Kidney epithelial cell (primary cell): Measurements from ENCODE around the gene TCF21. TPM values are rescaled to one million over a fixed set of nuclear protein-coding genes. Genes with fewer than 3 reads are reported as not detected.

ENCODE experiments used
- DNase-seq: peaks from one replicate; pipeline ENCODE4 v3.0.0-alpha.2; 2010; ENCODE audit warnings: low read depth
- H3K27me3 ChIP-seq: 2 replicates; pipeline ENCODE4 v1.6.0; 2011; ENCODE audit warnings: low read length; ENCODE audit not compliant: control insufficient read depth, insufficient read depth
- H3K36me3 ChIP-seq: 2 replicates; pipeline ENCODE4 v1.5.1; 2011; ENCODE audit warnings: low read length; ENCODE audit not compliant: control insufficient read depth, insufficient read depth
- H3K4me3 ChIP-seq: 2 replicates; pipeline ENCODE4 v1.5.1; 2011; ENCODE audit warnings: low read depth, mild to moderate bottlenecking, control low read depth, low read length
- CTCF ChIP-seq: IDR thresholded peaks from 2 replicates; pipeline ENCODE4 v1.5.1; 2011; ENCODE audit warnings: mild to moderate bottlenecking, moderate library complexity, low read length, control low read depth, inconsistent platforms; ENCODE audit not compliant: insufficient read depth, poor library complexity, severe bottlenecking
- total RNA-seq: library from RNA; depleted of rRNA; stranded (reverse); fragments of >200 nt; gene quantifications from 2 replicates; pipeline ENCODE4 v1.2.3, GENCODE V29; 2015

Gene TCF21
- total RNA-seq, 1 donor from 2014 or later: 0.33 TPM

- DNase-seq: no peak
- no peaks in the 10 kb centered on the region for H3K36me3 ChIP-seq
- H3K27me3 ChIP-seq: peaks cover 43% of the 10 kb centered on the region
- H3K4me3 ChIP-seq: no peak overlapping the region
- no peak for TF ChIP-seq CTCF
Measured at GRCh38 chr6:133894795-133895358, 6.0 kb downstream of the TCF21 start.

- H3K27me3 ChIP-seq: peaks cover 40% of the 10 kb centered on the region
- no peak for TF ChIP-seq CTCF
- no peak for DNase-seq
- no peak overlapping the region for H3K4me3 ChIP-seq
- H3K36me3 ChIP-seq: no peaks in the 10 kb centered on the region
Measured at GRCh38 chr6:133895573-133896343, 6.8 kb downstream of the TCF21 start.

- no peak for TF ChIP-seq CTCF
- H3K27me3 ChIP-seq: peaks cover 37% of the 10 kb centered on the region
Measured at GRCh38 chr6:133896344-133896721, 7.4 kb downstream of the TCF21 start.

GRCh38 chr6:133898263-133898662, 9.3 kb downstream of the TCF21 start:
- no peak for TF ChIP-seq CTCF
- peaks cover 22% of the 10 kb centered on the region for H3K27me3 ChIP-seq

More at GRCh38 chr6:133896344-133896721, 7.4 kb downstream of the TCF21 start:
- no peaks in the 10 kb centered on the region for H3K36me3 ChIP-seq
- DNase-seq: no peak
- no peak overlapping the region for H3K4me3 ChIP-seq

GRCh38 chr6:133899556-133899955, 10.6 kb downstream of the TCF21 start:
- DNase-seq: no peak
- H3K4me3 ChIP-seq: no peak overlapping the region
- peaks cover 12% of the 10 kb centered on the region for H3K27me3 ChIP-seq
- no peaks in the 10 kb centered on the region for H3K36me3 ChIP-seq
- no peak for TF ChIP-seq CTCF

More at GRCh38 chr6:133898263-133898662, 9.3 kb downstream of the TCF21 start:
- Histone ChIP-seq H3K4me3 (no peak overlapping the region), H3K36me3 (no peaks in the 10 kb centered on the region)
- no peak for DNase-seq
